SU-DHL-6 (cell line): ENCODE results near the gene PRR7.
A peak's percentile ranks its signal among the peaks of the same experiment; 100 is the strongest.

Experiments
- H2AFZ ChIP-seq: fragments of 200-600 bp; sonication (generic); 2 replicates; pipeline ENCODE4 v1.6.1; 2014; ENCODE audit warnings: low read depth, mild to moderate bottlenecking, moderate library complexity, mixed read lengths, antibody characterized with exemption, low read length; ENCODE audit not compliant: severe bottlenecking
- H3F3A ChIP-seq: fragments of 200-600 bp; shearing (Covaris generic); 2 replicates; pipeline ENCODE4 v1.6.0; 2016; ENCODE audit warnings: antibody characterized with exemption, mild to moderate bottlenecking; ENCODE audit not compliant: insufficient read depth
- H3K27ac ChIP-seq: fragments of 200-600 bp; sonication (generic); 2 replicates; pipeline ENCODE4 v1.5.1; 2016; ENCODE audit warnings: low read depth, mild to moderate bottlenecking, low read length, moderate library complexity, mixed read lengths
- H3K27me3 ChIP-seq: fragments of 200-600 bp; sonication (generic), shearing (Covaris generic); 2 replicates; pipeline ENCODE4 v1.6.0; 2014; ENCODE audit warnings: mild to moderate bottlenecking, low read length
- H3K36me3 ChIP-seq: fragments of 200-600 bp; sonication (generic); 2 replicates; pipeline ENCODE4 v1.6.1; 2014; ENCODE audit warnings: mild to moderate bottlenecking, low read length, mixed read lengths
- H3K4me2 ChIP-seq: fragments of 300-600, 200-600 bp; shearing (Covaris generic), sonication (generic); 2 replicates; pipeline ENCODE4 v1.6.0; 2014; ENCODE audit warnings: low read length, low read depth, mild to moderate bottlenecking; ENCODE audit not compliant: poor library complexity, severe bottlenecking
- H3K4me3 ChIP-seq: fragments of 200-600 bp; sonication (generic); 2 replicates; pipeline ENCODE4 v1.5.1; 2014; ENCODE audit warnings: antibody characterized with exemption, low read length, mild to moderate bottlenecking, mixed read lengths; ENCODE audit not compliant: insufficient read depth, poor library complexity, severe bottlenecking
- H3K79me2 ChIP-seq: fragments of 200-600 bp; sonication (generic); 2 replicates; pipeline ENCODE4 v1.6.1; 2014; ENCODE audit warnings: mild to moderate bottlenecking, low read length, moderate library complexity; ENCODE audit not compliant: insufficient read depth
- H3K9ac ChIP-seq: fragments of 200-600 bp; sonication (generic); 2 replicates; pipeline ENCODE4 v1.7.0; 2014; ENCODE audit warnings: mild to moderate bottlenecking, low read length
- H3K9me2 ChIP-seq: fragments of 200-600 bp; sonication (generic); replicated peaks from 2 replicates; pipeline ENCODE4 v1.6.1; 2014; ENCODE audit warnings: low read length; ENCODE audit not compliant: insufficient read depth
- H3K9me3 ChIP-seq: fragments of 200-600 bp; sonication (generic); 2 replicates; pipeline ENCODE4 v1.6.1; 2014; ENCODE audit warnings: low read length, mixed read lengths; ENCODE audit not compliant: insufficient read depth
- H4K20me1 ChIP-seq: fragments of 200-600 bp; sonication (generic); 2 replicates; pipeline ENCODE4 v1.6.1; 2014; ENCODE audit warnings: low read depth, mild to moderate bottlenecking, antibody characterized with exemption, low read length, moderate library complexity, mixed read lengths
- CTCF ChIP-seq: fragments of 200-600 bp; sonication (generic); IDR thresholded peaks from one replicate; pipeline ENCODE4 v1.5.1; 2017; ENCODE audit warnings: antibody characterized with exemption, mild to moderate bottlenecking, low read length, moderate library complexity; ENCODE audit not compliant: insufficient read depth, poor library complexity, severe bottlenecking
- EZH2phosphoT487 ChIP-seq: fragments of 200-600 bp; sonication (generic), shearing (Covaris generic); conservative IDR thresholded peaks from 2 replicates; pipeline ENCODE4 v1.6.1; 2018; ENCODE audit warnings: mild to moderate bottlenecking, antibody characterized with exemption, low read length, moderate library complexity, mixed read lengths

PRR7 gene

GRCh38 chr5:177454397-177455035, 7.9 kb downstream of the PRR7 start:
- H3K36me3 ChIP-seq, result no peaks in the 10 kb centered on the region
- no peaks in the 10 kb centered on the region for H3K27me3 ChIP-seq
- no peaks in the 10 kb centered on the region for H3K9me3 ChIP-seq
- no peaks in the 10 kb centered on the region for H3K9me2 ChIP-seq
- H3K4me2 ChIP-seq, result peak overlapping the region; percentile 96
- peak overlapping the region; percentile 85 for H3K9ac ChIP-seq
- H2AFZ ChIP-seq, result peak overlapping the region; percentile 71
- H3K79me2 ChIP-seq, result no peaks in the 10 kb centered on the region
- H3F3A ChIP-seq, result peaks cover 13% of the 10 kb centered on the region
- TF ChIP-seq EZH2phosphoT487 (no peak), CTCF (peak; percentile 81)
- H3K27ac ChIP-seq, result peak overlapping the region; percentile 93
- H4K20me1 ChIP-seq, result peaks cover 3% of the 10 kb centered on the region; the same call in 1 of the 2 replicates
- H3K4me3 ChIP-seq, result peak overlapping the region; percentile 68

GRCh38 chr5:177455036-177455660, 8.5 kb downstream of the PRR7 start:
- Histone ChIP-seq H3K9me2 (no peaks in the 10 kb centered on the region), H3K9me3 (no peaks in the 10 kb centered on the region), H3K9ac (peak overlapping the region; percentile 85), H3K4me2 (peak overlapping the region; percentile 96), H3K27ac (peak overlapping the region; percentile 93), H3K36me3 (no peaks in the 10 kb centered on the region), H3K4me3 (peak overlapping the region; percentile 68), H3F3A (peaks cover 13% of the 10 kb centered on the region), H3K79me2 (no peaks in the 10 kb centered on the region), H2AFZ (peak overlapping the region; percentile 71), H4K20me1 (peaks cover 3% of the 10 kb centered on the region; the same call in 1 of the 2 replicates), H3K27me3 (no peaks in the 10 kb centered on the region)
- TF ChIP-seq CTCF, result peak; percentile 68
- TF ChIP-seq EZH2phosphoT487, result no peak

- TF ChIP-seq EZH2phosphoT487, result no peak
- TF ChIP-seq CTCF, result peak; percentile 90
- Histone ChIP-seq H3K4me3 (peak overlapping the region; percentile 68), H2AFZ (peak overlapping the region; percentile 71), H3K36me3 (no peaks in the 10 kb centered on the region), H3K4me2 (peak overlapping the region; percentile 96), H3K9ac (peak overlapping the region; percentile 85), H3F3A (peaks cover 13% of the 10 kb centered on the region), H3K9me3 (no peaks in the 10 kb centered on the region), H3K27me3 (no peaks in the 10 kb centered on the region), H3K9me2 (no peaks in the 10 kb centered on the region), H3K27ac (peak overlapping the region; percentile 93), H3K79me2 (no peaks in the 10 kb centered on the region), H4K20me1 (peaks cover 3% of the 10 kb centered on the region; the same call in 1 of the 2 replicates)
Observed at GRCh38 chr5:177455661-177456590, 9.3 kb downstream of the PRR7 start.
